HG03175 (cell line): ENCODE data around the gene GPD2.
"Not testable (repeated sequence)": the region's sequence is repeated elsewhere in the genome, so short reads cannot be mapped to it uniquely, and the experiment has no call there.

Experiments used
- ATAC-seq: cut with Tn5 transposase; IDR thresholded peaks from one replicate; pipeline ENCODE4 v1.9.1; 2021; ENCODE audit warnings: mild to moderate bottlenecking, moderate library complexity; ENCODE audit not compliant: unreplicated experiment

The GPD2 gene

GRCh38 chr2:156473445-156473844 is 37.3 kb downstream of the GPD2 start:
- no peak for ATAC-seq

GRCh38 chr2:156474401-156474800 is 38.2 kb downstream of the GPD2 start:
- ATAC-seq: no peak

- no peak for ATAC-seq
Measured at GRCh38 chr2:156476021-156476849, 40.1 kb downstream of the GPD2 start.

GRCh38 chr2:156476850-156477206 is 40.6 kb downstream of the GPD2 start:
- ATAC-seq: peak; percentile 68

GRCh38 chr2:156480376-156480775 is 44.2 kb downstream of the GPD2 start:
- peak; percentile 35 for ATAC-seq

- no peak for ATAC-seq
Measured at GRCh38 chr2:156481312-156481711, 45.1 kb downstream of the GPD2 start.

GRCh38 chr2:156483741-156484173 is 47.6 kb downstream of the GPD2 start:
- no peak for ATAC-seq

- ATAC-seq: no peak
Measured at GRCh38 chr2:156486147-156486546, 50.0 kb downstream of the GPD2 start.

GRCh38 chr2:156486614-156487013 is 50.4 kb downstream of the GPD2 start:
- ATAC-seq: no peak

- ATAC-seq: no peak
Measured at GRCh38 chr2:156489195-156489594, 53.0 kb downstream of the GPD2 start.

- ATAC-seq: no peak
Measured at GRCh38 chr2:156489750-156490465, 53.7 kb downstream of the GPD2 start.

- no peak for ATAC-seq
Measured at GRCh38 chr2:156490466-156490840, 54.3 kb downstream of the GPD2 start.

GRCh38 chr2:156491176-156491575 is 55.0 kb downstream of the GPD2 start:
- no peak for ATAC-seq

- ATAC-seq: no peak
Measured at GRCh38 chr2:156492979-156493378, 56.8 kb downstream of the GPD2 start.

- ATAC-seq: not testable (repeated sequence)
Measured at GRCh38 chr2:156495998-156496397, 59.8 kb downstream of the GPD2 start.

- ATAC-seq: peak; percentile 72
Measured at GRCh38 chr2:156505696-156506095, 69.5 kb downstream of the GPD2 start.

- ATAC-seq: no peak
Measured at GRCh38 chr2:156511122-156511521, 74.9 kb downstream of the GPD2 start.

- ATAC-seq: no peak
Measured at GRCh38 chr2:156511803-156512202, 75.6 kb downstream of the GPD2 start.

- ATAC-seq: no peak
Measured at GRCh38 chr2:156512451-156512850, 76.3 kb downstream of the GPD2 start.

- no peak for ATAC-seq
Measured at GRCh38 chr2:156513219-156513618, 77.0 kb downstream of the GPD2 start.

- ATAC-seq: no peak
Measured at GRCh38 chr2:156517419-156517818, 81.2 kb downstream of the GPD2 start.

- no peak for ATAC-seq
Measured at GRCh38 chr2:156518138-156518537, 82.0 kb downstream of the GPD2 start.
